Superior temporal gyrus (tissue), 1 donor: Measurements from ENCODE around the gene MRPL20.
"Not testable (repeated sequence)": the region's sequence is repeated elsewhere in the genome, so short reads cannot be mapped to it uniquely, and the experiment has no call there.

Experiments used
- DNase-seq: peaks from one replicate; pipeline ENCODE4 v3.0.0-alpha.2; 2016; ENCODE audit errors: extremely low spot score

Gene MRPL20

GRCh38 chr1:1406821-1407635 lies at the start of gene MRPL20:
MRPL20 (minus strand) TSS chr1:1407293; CDS start chr1:1407217, 76 bp downstream.
- peak; percentile 96 for DNase-seq

- not testable (repeated sequence) for DNase-seq
These were observed 49.7 kb upstream of the MRPL20 start for GRCh38 chr1:1456683-1457255.

GRCh38 chr1:1455934-1456333 lies 48.8 kb upstream of the MRPL20 start:
- DNase-seq, result not testable (repeated sequence)

GRCh38 chr1:1455366-1455884 lies 48.3 kb upstream of the MRPL20 start:
- no peak for DNase-seq

GRCh38 chr1:1454286-1455056 lies 47.4 kb upstream of the MRPL20 start:
- DNase-seq, result not testable (repeated sequence)

- DNase-seq, result no peak
These were observed 45.8 kb upstream of the MRPL20 start for GRCh38 chr1:1452882-1453281.

- not testable (repeated sequence) for DNase-seq
These were observed 45.3 kb upstream of the MRPL20 start for GRCh38 chr1:1452365-1452739.

GRCh38 chr1:1451696-1452364 lies 44.7 kb upstream of the MRPL20 start:
- DNase-seq, result no peak

- not testable (repeated sequence) for DNase-seq
These were observed 43.5 kb upstream of the MRPL20 start for GRCh38 chr1:1450616-1451015.

- no peak for DNase-seq
These were observed 42.1 kb upstream of the MRPL20 start, which contains the start of gene ATAD3C for GRCh38 chr1:1449099-1449739. ATAD3C (plus strand) TSS chr1:1449689; CDS start chr1:1450684, 995 bp downstream.

GRCh38 chr1:1446631-1447030 lies 39.5 kb upstream of the MRPL20 start:
- not testable (repeated sequence) for DNase-seq

GRCh38 chr1:1442069-1442770 lies 35.1 kb upstream of the MRPL20 start:
- DNase-seq, result no peak

- peak; percentile 64 for DNase-seq
These were observed 34.2 kb upstream of the MRPL20 start for GRCh38 chr1:1441002-1441888.

GRCh38 chr1:1440262-1441001 lies 33.3 kb upstream of the MRPL20 start:
- no peak for DNase-seq

GRCh38 chr1:1439546-1440261 lies 32.6 kb upstream of the MRPL20 start:
- no peak for DNase-seq

- DNase-seq, result no peak
These were observed 31.7 kb upstream of the MRPL20 start for GRCh38 chr1:1438531-1439381.

- no peak for DNase-seq
These were observed 30.8 kb upstream of the MRPL20 start for GRCh38 chr1:1437904-1438376.
